NCI-H1105 (cell line): ENCODE measurements around the gene SLC35F4.
"Not testable (repeated sequence)": the region's sequence is repeated elsewhere in the genome, so short reads cannot be mapped to it uniquely, and the experiment has no call there.

Experiments
- DNase-seq: peaks from one replicate; lab custom pipeline; 2025; lab: John Stamatoyannopoulos, UW

Gene SLC35F4

DNA sequence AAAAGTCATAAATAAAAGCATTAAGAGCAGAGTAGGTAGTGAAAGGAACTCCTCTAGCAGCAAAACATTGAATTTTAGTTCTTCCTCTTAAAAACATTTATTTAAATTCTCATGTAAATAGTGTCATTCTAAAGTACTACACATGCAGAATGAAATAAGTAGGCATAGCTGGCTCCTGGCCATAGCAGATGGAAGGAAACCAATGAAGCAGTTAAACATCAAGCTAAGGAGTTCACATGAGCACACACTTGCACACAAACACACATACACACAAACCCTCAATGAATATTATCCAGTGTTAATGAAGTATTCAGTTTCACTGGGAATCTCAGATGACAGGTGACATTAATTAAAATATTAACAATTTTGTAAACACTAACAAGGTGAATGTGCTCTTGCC is 69.3 kb downstream of the SLC35F4 start:
- DNase-seq = no peak

DNA sequence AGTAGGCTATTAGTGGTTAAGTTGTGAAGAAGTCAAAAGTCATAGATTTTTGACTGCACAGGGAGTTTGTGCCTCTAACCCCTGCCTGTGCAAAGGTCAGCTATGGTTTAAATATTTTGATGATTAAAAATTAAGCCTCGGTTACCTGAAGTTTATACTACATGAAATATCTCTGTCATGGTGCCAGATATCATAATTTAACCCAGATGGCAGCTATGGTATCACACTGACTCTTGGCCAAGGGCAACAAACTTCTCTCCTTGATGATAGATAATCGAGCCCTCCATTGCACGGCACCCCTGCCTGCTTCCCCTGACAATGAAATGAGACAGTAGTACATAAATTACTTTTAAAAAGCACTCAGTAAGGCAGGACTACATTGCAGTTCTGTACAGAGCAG is 80.8 kb downstream of the SLC35F4 start:
- no peak for DNase-seq

DNA sequence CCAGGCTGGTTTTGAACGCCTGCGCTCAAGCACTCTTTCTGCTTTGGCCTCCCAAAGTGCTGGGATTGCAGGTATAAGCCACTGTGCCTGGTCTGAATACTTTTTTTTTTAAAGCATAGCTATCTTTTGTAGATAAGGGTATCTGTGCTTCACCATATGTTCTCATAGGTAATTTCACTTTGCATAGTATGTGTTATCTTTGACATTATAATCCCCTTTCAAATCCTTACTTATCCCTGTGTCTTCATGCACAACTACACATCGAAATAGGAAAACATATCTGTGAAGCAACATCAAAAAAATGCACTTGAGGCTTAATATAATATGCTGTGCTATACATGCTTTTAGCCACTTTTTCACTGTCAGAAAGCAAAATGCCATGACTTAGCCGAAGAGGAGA is 94.1 kb downstream of the SLC35F4 start:
- no peak for DNase-seq

DNA sequence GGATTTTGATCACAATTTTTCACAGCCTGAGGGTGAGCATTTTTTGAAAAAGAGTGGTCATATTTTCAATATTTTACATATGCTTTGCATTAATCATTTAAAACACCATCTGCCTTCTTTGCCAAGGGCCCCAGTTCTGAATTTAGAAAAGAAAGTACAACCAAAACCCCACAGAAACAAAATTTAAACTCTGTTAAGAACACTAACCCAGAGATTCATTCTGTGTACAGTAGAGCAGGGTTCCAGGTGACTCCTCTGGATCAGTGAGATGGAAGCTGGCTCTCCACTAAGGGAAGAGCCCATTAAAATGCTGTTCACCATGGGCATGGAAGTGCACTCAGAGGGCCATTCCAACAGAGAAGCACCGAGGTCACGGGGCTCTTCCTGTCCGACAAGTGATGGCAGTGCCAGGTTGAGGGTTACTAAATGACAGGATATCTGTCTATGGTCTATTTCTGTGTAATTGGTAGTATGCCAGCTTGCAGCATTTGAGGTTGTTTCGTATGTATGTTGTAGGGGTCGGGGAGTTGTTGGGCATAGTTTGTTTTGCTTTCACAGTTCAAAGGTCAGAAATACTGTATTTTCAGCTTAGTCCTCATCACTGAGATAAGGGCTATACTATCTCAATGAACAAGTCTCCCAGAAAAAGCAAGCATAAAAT is 95.9 kb downstream of the SLC35F4 start:
- no peak for DNase-seq

DNA sequence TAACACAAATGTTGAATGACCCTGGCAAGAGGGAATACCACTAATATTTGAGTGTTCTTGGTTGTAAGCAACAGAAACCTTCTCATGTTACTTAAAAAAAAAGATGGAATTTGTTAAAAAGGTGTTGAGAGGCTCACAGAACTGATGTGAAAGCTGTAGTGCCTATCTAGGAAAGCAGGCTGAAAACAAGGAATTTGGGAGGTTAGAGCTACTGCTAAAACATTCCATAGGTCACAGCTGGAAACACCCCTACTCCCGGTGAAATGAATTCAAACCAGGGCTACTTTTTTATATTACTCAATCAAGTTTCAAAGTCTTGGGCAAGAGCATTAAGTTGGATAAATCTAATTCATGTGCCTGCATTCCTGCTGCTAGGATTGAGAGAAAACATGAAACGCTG is 104.1 kb downstream of the SLC35F4 start:
- DNase-seq = no peak

DNA sequence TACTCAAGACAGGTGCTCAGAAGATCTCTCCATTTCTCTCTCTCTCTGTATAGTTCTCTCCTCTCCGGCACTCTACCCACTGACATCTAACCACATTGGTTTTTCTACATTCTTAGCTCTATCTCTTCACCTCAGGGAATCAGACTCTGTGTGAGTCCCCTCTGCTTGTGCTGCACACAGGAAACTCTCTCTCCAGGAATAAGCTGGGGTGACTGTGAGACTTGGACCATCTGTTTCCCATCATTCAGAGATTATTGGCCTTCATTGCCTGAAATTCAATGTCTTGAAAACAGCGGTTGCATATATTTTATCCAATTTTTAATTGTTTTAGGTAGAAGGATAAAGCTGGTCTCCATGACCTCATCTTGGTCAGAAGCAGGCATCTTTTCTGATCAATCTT is 105.0 kb downstream of the SLC35F4 start:
- no peak for DNase-seq

DNA sequence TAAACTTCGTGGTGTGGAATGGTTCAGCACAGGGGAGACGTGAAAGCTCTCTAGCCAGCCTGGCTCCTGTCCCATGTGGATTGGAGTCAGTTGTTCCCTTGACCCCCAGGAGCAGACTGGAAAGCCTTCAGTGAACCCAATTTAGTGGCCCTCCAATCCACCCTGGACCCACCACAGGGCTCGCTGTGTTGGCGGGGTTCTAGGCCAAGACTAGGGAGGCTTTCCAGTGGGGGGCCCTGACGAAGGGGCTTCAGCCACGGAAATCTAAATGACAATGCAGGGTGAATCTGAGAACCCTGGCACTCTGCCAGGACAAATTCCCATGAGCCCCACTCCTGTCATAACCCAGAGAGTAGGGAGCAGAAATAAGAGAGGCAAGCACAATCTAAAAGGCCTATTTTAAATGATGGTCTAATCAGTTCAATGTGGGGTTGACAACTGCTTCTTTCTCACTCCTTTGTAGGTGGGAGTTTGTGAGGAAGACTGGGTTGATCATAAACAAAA is 110.8 kb downstream of the SLC35F4 start:
- DNase-seq = no peak

DNA sequence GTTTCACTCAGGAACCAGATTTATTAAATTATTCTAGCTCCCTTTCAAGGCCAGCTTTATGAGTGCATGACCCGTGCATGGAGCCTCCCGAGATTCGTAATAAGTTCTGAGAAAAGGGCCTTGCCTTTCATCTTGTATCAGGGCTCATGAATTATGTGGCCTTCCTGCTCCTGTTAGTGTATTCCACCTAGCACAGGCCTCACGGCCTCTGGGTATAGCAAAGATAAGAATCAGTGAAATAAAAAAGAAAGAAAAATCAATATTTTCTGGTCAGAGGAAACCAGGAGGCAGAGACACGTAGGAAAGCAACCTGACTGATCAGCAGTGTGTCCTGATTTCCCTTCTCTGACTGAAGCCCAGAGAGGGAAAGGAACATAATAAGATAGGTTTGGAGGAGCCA is 111.4 kb downstream of the SLC35F4 start:
- DNase-seq = no peak

DNA sequence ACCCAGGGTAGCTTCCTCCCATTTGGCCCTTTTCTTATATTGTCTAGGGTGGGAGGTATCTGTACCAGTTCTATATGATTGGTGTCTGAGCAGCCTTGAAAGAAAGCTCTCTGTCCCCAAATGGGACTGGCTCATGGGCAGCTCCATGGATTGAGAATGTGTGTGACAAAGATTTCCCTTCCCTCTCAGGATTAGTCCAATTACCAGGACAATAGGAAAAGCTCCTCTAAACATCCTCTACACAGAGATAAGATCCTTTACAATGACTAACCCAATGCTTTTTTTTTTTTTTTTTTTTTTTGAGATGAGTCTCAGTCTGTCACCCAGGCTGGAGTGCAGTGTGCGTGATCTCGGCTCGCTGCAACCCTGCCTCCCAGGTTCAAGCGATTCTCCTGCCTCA is 112.1 kb downstream of the SLC35F4 start:
- DNase-seq = no peak

DNA sequence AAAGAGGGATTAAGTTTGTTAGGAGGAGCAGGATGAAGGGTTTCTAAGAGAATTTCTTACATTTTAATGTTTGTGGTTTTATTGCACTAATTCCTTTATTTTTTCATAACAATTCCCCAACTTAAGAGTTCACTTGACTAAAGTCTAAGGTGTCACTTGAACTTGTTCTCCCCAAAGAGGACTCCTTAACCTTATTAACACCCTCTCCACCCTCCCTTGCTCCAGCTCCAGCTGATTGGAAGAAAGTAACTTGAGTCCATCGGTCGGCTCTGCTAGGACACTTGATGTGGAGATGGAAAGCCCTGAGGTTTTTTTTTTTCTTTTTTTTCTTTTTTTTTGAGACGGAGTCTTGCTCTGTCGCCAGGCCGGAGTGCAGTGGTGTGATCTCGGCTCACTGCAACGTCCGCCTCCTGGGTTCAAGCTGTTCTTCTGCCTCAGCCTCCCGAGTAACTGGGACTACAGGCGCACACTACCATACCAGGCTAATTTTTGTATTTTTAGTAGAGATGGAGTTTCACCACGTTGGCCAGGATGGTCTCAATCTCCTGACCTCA is 113.7 kb downstream of the SLC35F4 start:
- not testable (repeated sequence) for DNase-seq

DNA sequence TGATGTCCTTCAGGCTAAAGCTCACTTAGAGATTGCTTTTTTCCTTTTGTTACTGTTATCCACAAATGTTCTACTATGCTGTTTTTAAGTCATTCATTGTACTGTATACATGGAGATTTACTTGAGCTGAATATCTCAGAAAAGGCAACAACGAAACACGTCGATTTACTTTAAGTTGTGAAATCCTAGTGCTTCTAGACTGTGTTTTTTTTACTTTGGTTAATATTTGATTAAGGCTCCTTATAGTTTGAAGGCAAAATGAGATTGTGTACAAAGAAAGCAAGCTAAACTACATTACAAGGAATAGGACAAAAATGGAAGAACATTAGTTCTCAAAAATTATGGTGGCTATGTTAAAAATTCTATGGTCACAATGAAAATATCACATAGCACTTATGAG is 114.5 kb downstream of the SLC35F4 start:
- DNase-seq = no peak

DNA sequence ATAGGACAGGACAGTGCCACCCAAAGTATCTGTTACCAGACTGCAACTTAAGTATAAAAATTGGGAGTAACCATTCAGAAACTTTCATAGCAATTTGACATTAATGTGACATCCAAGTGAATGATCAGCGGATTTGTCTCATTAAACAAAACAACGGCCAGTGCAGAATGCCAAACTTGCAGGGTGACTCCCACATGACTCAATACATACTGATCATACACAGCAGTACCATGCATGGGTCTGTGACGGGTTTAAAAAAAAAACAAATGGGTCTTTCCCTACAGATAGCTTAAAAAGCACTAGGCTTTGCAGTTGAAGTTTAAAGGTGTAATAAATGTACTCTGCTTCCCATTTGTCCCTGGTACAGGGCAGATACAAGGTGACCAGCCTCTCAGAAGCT is 116.6 kb downstream of the SLC35F4 start:
- DNase-seq = no peak

DNA sequence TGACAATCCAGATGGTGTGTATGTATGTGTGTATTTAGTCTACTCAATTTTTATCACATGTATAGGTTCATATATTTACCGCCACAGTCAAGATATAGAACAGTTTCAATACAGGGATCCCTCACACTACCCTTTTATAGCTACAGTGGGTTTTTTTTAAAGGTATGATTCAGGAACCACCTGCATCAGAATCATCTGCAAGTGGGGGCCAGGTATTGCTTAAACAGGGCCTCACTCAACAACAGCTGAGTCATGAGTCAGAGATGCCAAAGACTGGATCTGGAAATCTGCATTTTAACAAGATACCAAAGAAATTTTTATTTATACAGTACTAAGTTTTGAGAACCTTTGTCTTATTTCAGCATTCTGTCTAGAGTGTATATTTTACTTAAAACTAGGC is 117.6 kb downstream of the SLC35F4 start:
- no peak for DNase-seq

DNA sequence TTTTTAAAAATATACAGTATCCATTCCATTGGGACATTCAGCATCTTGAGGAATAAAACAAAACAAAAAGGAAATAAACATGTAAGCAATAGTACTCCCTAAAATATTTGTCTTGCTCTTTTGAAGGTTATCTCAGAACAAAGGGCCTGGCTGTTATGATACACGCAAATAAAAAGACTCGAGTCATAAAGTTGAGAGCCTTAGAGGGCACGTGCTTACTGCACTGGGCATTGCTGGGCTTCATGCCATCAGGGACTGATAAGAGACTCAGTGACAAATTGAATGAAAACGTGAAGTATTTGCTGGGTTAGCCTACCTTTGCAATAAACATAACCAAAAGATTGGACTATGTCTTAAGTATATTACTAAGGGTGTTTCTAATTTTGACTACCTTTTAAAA is 118.9 kb downstream of the SLC35F4 start:
- no peak for DNase-seq

DNA sequence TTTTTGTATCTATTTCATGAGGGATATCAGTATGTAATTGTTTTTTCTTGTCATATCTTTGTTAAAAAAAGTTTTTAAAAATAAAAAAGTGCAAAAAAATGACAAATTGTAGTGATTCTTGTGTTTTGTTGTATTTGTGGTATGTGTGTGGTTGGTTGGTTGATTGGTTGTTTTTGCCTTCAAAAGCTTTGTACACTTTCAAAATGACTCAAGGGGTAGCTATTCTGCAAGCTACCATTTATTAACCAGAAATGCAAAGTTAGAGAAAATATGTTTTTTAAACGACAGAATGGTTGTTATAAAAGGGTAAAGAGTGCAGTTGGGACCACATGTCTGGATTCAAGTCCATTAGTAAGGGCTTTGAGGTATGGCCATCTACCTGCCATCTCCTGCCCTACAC is 119.3 kb downstream of the SLC35F4 start:
- no peak for DNase-seq

DNA sequence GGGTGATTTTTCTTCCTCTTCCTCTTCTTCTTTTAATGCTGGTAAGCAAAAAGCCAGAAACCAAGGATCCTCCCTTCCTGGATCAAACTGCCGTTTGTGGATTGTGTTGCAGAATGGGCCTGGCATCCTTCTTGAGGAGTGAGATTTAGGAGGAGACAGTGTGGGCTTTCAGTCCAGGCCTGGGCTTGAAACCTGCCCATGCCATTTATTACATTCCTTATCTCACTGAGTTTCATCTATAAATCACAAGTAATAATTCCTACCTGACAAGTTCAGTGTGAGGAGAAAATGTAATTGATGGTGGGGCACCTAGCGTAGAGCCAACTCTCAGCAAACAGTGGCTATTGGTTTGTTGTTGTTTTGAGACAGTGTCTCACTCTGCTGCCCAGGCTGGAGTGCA is 126.4 kb downstream of the SLC35F4 start:
- DNase-seq = no peak

DNA sequence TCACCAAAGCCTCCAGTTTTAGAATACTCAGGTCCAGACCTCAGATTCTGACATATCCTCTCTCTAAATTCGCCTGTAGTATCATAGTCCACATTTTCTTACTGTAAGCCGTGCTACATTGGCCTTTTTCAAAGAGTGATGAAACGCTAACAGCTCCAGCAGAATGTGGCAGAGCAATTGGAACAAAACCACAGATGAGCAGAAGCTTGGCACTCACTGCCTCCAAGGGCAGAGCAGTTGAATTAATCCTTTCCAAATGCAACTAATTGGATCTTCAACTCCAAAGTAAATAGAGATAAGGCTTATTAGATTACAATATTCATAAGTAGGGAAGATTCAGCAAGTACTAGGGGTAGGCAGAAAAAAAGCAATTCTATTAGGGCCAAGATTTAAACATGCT is 128.3 kb downstream of the SLC35F4 start:
- DNase-seq = no peak

DNA sequence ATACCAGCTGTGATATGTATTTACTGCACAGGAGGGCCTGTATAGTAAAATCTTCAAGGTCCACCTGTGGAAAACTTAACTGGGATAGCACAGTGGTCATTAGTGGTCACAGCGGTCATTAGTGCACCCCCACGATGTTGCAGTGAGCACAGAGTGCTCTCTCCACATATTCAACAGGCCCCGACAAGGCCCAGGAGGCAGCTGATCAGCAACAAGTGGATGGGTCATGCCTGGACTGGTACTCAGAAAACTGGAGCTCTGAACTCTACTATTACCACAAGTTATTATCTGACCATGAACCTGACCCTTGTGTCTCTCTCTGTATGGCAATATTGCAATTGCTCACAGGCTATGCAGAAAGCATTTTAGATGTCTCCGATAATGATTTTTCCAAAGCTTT is 129.5 kb downstream of the SLC35F4 start:
- DNase-seq = no peak

DNA sequence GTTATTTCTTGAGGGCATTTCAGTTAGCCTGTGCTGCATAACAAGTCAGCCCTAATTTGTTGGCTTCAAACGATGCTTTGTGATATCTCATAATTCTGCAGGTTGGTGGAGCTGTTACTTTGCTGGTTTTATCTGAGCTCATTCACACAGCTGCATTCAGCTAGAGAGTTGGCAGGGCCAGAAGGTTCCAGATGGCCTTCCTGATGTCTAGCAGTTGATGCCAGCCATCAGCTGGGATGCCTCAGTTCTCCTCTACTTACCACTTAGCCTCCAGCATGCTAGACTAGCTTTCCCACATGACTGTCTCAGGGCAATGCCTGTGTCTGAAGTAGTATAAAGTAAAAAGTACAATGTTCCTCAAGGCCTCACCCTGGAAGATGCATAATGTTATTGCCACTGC is 130.6 kb downstream of the SLC35F4 start:
- no peak for DNase-seq

DNA sequence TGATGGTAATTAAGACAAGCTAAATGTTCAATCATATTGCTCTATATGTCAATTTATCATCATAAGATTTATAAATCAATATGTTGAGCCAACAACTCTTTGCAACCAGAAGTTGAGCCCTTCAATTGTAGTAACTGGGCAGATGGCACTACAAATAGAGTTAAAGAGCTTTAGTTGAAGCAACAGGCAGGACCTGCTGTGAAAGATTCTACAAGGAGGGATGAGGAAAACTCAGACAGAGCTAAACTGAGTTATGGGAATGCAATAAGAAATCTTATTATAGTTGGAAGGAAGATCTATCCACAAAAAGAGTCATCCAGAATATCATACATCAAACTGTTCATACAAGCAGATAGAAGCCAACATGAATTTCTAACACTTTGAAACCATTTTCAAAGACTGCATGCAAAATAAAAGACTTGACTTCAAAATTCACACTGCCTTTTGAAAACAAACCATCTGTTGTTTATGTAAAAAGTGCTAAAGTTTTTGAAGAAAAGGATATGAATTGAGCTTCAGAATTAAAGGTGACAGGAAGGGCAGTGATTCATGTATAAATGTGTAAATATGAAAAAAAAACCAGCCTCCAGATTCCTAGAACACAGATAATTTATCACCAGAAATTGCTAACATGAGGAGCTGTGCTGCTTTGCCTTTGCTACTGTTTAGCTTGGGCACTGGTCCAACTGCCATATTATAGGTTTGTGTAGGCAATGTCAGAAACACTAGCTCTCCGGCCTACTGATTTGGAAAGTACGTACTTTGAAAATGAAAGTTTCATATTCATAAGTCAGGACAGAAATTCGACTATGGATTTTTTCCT is 133.2 kb downstream of the SLC35F4 start:
- peak; percentile 49 for DNase-seq

DNA sequence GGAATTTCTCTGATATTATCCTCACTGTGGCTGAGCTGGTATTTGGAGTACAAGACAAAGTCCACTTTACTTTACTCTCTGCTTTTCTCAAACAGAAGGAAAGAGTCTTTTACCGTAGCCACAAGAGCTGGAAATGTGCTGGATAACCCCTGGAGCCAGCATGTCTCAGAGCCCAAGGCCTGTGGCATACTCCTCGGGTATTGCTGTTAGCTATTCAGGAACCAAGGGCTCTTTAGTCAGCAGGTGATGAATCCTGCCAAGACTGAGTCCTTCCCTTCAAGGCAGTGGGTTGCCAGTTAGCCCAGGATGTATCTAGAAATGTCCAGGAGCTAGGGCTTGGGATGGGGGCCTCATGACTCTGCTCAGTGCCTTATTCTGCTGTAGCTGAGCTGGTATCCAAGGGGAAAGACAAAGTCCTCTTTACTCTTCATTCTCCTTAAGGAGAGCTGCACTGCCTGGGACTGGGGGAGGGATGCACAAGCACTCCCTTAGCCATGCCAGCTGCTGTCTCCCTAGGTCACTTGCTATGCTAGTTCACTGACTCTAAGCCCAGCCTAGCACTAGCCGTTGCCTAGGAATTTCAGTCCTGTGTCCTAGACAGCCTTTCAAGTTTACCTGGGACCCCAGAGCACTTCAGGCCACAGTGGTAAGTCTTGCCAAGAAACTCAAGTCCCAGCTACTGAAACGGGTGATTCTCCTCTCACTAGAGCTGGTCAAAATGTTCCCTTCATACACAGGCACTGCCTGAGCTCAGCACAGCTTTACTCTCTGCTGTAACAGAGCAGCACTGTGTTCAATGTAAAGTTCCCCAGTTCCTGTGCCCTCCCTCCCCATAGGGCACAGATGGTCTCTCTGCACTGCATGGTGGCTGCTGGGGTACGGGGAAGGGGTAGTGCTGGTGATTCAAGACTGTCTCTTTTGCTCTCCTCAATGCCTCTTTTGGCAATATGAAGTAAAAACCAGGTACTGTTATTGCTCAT is 136.4 kb downstream of the SLC35F4 start:
- no peak for DNase-seq
